GM18519 (cell line): ENCODE measurements around the gene LINS1.
A peak's percentile ranks its signal among the peaks of the same experiment; 100 is the strongest.
"Not testable (repeated sequence)": the region's sequence is repeated elsewhere in the genome, so short reads cannot be mapped to it uniquely, and the experiment has no call there.

Experiments
- ATAC-seq: cut with Tn5 transposase; IDR thresholded peaks from one replicate; pipeline ENCODE4 v1.9.1; 2021; ENCODE audit warnings: mild to moderate bottlenecking, moderate library complexity; ENCODE audit not compliant: unreplicated experiment, low FRiP score

The LINS1 gene

GRCh38 chr15:100612539-100612938 is 10.6 kb upstream of the LINS1 start:
- no peak for ATAC-seq

GRCh38 chr15:100602823-100603393 is 924 bp upstream of the LINS1 start:
- peak; percentile 35 for ATAC-seq

- ATAC-seq: peak; percentile 1
Measured at GRCh38 chr15:100601617-100602063, 344 bp downstream of the LINS1 start.

- ATAC-seq: no peak
Measured at GRCh38 chr15:100601163-100601562, 821 bp downstream of the LINS1 start.

GRCh38 chr15:100598655-100599054 is 3.3 kb downstream of the LINS1 start:
- no peak for ATAC-seq

GRCh38 chr15:100597862-100598261 is 4.1 kb downstream of the LINS1 start:
- no peak for ATAC-seq

GRCh38 chr15:100596792-100597191 is 5.2 kb downstream of the LINS1 start:
- peak; percentile 75 for ATAC-seq

GRCh38 chr15:100595964-100596363 is 6.0 kb downstream of the LINS1 start:
- ATAC-seq: no peak

GRCh38 chr15:100593431-100593830 is 8.6 kb downstream of the LINS1 start:
- no peak for ATAC-seq

GRCh38 chr15:100592898-100593297 is 9.1 kb downstream of the LINS1 start:
- no peak for ATAC-seq

GRCh38 chr15:100591835-100592234 is 10.1 kb downstream of the LINS1 start:
- no peak for ATAC-seq

- ATAC-seq: not testable (repeated sequence)
Measured at GRCh38 chr15:100591163-100591562, 10.8 kb downstream of the LINS1 start.

- ATAC-seq: no peak
Measured at GRCh38 chr15:100588638-100589242, 13.2 kb downstream of the LINS1 start.

GRCh38 chr15:100580414-100580813 is 21.6 kb downstream of the LINS1 start:
- ATAC-seq: no peak

- no peak for ATAC-seq
Measured at GRCh38 chr15:100573526-100573925, 28.5 kb downstream of the LINS1 start.

- ATAC-seq: no peak
Measured at GRCh38 chr15:100572362-100572983, 29.5 kb downstream of the LINS1 start.

- ATAC-seq: no peak
Measured at GRCh38 chr15:100571592-100572167, 30.3 kb downstream of the LINS1 start.

GRCh38 chr15:100570735-100571313 is 31.2 kb downstream of the LINS1 start:
- peak; percentile 88 for ATAC-seq

- peak; percentile 11 for ATAC-seq
Measured at GRCh38 chr15:100570275-100570674, 31.7 kb downstream of the LINS1 start.

- no peak for ATAC-seq
Measured at GRCh38 chr15:100569391-100569790, 32.6 kb downstream of the LINS1 start.
